AG09319 (cell line): ENCODE results near the gene NFIX.

ENCODE experiments used
- DNase-seq: peaks from one replicate; pipeline ENCODE4 v3.0.0-alpha.2; 2010; ENCODE audit warnings: low read depth; ENCODE audit errors: extremely low read depth
- TF ChIP-seq, protein P1 (sequence below): IDR thresholded peaks from 2 replicates; pipeline ENCODE4 v1.5.1; 2011; ENCODE audit warnings: low read depth, mild to moderate bottlenecking, inconsistent platforms, low read length, moderate library complexity

Gene NFIX

DNA sequence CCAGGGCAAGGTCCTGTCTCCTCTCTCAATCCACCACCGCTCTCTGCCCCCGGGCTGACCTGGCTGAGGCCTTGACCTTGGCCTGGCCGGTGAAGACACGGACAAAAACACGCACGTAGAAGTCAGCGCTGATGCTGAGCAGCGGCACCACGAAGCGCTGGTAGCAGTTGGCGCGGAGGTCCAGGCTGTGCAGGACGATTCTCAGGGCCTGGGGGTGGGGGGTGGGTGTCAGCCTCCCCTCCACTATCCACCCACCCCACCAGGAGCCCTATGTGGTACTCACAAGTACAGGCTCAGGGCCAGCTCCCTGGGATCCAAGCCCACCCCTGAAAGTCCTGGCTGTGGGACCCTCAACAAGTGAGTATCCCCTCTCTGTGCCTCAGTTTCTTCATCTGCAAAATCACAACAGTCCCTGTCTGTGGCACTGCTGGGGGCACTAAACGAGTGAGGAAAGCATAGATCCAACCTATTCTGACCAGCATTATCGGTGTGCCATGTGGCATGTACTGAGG, 114.9 kb downstream of the NFIX start:
- no peak for DNase-seq
- TF ChIP-seq, protein P1, sequence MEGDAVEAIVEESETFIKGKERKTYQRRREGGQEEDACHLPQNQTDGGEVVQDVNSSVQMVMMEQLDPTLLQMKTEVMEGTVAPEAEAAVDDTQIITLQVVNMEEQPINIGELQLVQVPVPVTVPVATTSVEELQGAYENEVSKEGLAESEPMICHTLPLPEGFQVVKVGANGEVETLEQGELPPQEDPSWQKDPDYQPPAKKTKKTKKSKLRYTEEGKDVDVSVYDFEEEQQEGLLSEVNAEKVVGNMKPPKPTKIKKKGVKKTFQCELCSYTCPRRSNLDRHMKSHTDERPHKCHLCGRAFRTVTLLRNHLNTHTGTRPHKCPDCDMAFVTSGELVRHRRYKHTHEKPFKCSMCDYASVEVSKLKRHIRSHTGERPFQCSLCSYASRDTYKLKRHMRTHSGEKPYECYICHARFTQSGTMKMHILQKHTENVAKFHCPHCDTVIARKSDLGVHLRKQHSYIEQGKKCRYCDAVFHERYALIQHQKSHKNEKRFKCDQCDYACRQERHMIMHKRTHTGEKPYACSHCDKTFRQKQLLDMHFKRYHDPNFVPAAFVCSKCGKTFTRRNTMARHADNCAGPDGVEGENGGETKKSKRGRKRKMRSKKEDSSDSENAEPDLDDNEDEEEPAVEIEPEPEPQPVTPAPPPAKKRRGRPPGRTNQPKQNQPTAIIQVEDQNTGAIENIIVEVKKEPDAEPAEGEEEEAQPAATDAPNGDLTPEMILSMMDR: no peak

DNA sequence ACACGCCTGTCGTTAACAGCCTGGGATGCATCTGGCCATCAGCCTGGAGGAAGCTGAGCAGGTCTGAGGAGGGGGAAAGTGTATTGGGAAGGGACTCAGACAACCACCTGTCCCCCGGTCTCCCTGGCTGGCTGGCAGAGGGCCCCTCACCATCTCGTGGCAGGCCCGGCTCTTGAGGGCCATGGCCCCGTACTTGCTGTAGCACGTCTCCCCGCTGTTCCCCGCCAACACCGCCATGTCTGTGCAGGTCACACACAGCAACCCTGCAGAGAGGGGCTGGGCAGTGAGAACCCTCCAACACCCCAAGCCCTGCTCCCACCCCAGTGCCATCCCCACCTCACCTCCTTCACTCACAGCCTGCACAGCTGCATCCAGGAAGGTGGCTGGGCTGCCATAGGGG, 117.3 kb downstream of the NFIX start:
- TF ChIP-seq, protein P1: no peak
- no peak for DNase-seq

DNA sequence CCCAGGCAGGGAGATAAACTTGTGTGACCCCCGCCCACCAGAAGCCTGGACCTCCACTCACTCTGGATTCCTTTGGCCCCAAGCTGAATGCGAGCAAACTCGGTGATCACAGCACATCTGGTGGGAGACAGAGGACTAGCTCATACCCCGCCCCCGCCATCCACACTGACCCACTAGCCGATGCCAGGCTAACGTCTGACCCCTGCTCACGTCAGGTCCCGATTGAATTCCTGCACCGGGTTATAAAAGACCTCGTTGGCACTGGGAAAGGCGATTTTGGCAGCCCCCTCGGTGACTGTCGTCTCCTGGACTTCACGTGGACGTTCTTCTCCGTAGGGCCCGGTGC, 120.6 kb downstream of the NFIX start:
- TF ChIP-seq, protein P1: no peak
- no peak for DNase-seq

DNA sequence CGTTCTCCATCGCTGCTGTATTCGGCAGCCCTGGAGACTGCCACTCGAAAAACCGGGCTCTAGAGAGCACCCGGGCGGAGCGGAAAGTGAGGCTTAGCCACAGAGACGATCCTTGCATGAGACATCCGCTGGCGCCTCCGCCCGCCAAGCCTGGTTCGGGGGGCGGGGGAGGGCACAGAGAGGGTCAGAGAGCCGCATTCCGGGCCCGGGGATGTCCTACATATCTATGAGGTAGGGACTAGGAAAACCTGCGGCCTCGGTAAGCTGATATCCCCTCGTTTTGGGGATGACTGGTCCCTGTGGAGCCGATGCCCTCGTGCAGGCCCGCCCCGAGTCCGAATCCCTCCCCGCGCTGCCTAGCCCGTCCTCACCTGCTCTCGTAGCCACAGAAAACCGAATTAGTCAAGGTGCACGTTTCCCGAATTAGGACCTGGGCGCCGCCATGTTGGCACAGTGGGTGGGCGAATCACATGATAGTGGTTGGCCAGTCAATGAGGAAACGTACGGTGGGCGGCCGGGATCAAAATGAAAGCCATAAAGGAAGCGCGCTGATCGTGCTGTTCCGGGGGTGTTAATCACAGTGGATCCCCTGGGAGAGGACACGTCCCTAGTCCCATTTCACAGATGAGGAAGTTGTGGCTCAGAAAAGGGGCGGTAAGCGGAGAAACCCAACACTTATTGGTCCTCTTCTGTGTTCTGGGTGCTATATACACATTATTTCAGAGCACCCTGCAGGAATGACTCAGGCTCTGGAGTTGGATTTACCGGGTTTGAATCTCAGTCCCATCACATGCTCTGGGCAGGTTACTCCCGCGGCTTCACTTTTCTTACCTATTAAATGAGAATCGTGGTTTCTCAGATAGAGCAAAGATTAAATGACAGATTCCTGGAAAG, 121.3 kb downstream of the NFIX start, which contains the start of gene TRMT1:
Gene TRMT1, minus strand, starts transcription at position 459 of the 894 bp plus-strand sequence. Its CDS starts 341 bp downstream, at position 118.
- TF ChIP-seq, protein P1: no peak

DNA sequence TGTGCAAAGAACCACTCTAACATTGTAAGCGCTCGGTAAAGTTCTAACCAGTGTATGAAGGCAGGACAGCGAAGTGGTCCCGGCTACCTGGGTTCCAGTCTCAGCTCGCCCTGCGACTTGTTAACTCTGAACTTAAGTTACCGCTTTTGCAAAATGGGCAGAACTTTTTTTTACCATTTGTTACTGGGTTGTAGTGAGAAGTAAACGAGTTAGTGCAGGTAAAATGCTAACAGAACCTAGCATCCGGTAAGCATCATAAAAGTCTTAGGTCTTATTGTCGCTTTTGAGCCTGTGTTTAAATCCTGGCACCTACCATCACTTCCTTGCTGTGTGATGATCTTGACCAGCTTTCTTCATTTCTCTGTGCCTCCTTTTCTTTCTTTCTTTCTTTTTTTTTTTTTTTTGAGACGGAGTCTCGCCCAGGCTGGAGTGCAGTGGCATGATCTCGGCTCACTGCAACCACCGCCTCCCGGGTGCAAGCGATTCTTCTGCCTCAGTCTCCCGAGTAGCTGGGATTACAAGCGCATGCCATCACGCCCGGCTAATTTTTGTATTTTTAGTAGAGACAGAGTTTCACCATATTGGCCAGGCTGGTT, 122.0 kb downstream of the NFIX start:
- TF ChIP-seq, protein P1: no peak
- no peak for DNase-seq

More for the DNA sequence above, 121.3 kb downstream of the NFIX start, which contains the start of gene TRMT1:
- peak; percentile 73 for DNase-seq

DNA sequence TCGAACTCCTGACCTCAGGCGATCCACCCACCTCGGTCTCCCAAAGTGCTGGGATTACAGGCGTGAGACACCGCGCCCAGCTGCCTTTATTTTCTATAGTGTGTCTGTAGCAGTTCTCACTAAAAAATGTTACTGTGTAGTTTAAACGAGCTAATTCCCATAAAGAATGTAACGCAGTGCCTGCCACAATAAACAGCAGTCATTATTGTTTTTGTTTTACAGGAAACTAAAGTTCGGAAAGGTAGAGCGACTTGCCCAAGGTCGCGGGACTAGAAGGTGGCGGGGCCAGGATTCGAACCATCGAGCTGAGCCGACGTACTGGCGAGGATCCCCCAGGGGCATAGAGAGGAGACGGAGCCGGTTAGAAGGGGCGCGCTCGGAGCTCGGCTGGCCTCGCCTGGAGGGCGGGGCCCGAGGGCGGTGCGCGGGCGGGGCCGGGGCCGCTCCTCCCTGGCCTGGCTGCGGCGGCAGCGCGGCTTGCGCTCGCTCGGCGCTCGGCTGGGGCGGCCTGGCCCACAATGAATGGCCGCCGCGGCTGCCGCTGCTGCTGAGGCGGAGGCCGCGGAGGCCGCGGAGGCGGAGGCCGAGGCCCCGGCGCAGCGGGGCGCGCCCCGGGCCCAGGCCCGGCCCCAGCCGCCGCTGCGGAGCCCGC, 122.6 kb downstream of the NFIX start, which contains the start of gene NACC1:
Gene NACC1, plus strand, starts transcription at position 493 of the 652 bp plus-strand sequence. CDS start 16,944 bp downstream, outside the sequence.
- DNase-seq: peak; percentile 57
- TF ChIP-seq, protein P1: no peak
